Measurements from ENCODE around the gene OR8G5.

Gene OR8G5

DNA sequence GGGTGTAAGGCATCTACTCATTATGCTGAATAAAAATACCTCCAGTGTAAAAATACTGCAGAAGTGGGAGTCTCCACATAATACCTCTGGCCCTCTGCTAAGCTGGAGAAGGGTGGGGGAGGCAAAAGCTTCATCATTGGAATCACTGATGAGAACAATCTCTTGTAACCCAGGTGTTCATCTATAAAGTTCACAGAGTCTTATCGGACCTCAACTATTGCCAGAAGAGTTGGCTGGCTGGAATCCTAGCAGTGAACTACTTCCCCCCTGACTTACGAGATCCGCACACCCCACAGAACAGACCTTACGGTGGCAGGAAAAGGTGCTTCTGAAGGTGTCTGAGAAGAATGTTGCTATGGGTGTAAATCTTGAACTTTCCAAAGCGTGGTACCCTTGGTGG, 55.1 kb downstream of the OR8G5 start:
- H3K9me3 Mint-ChIP-seq = no peaks in the 10 kb centered on the region
- no peak overlapping the region for H3K27ac Mint-ChIP-seq
- no peak overlapping the region for H3K4me3 Mint-ChIP-seq
- H3K36me3 Mint-ChIP-seq (ENCODE audit: low read depth) = no peaks in the 10 kb centered on the region
- H3K27me3 Mint-ChIP-seq (ENCODE audit: low read depth) = no peaks in the 10 kb centered on the region
- H3K4me1 Mint-ChIP-seq (ENCODE audit: low read depth) = no peaks in the 10 kb centered on the region

DNA sequence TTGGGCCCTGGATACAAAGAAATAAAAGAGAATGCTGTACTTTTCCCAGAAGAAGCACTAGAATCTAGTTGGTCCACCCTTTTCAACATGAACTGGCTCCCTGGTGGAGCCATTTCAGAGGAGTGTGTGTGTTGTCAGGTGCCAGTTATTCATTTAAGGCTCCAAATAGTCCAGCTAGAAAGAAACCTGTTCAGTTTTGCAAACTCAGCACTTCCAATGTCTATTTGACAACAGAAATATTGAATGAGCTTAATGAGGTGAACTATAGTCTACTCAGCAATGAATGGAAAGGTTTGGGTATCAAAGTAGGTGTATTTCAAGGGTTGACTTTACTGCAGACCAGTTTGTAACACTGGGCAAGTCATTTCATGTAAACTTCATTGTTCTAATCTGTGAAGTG, 55.5 kb downstream of the OR8G5 start:
- Mint-ChIP-seq H3K4me1 (ENCODE audit: low read depth) (no peaks in the 10 kb centered on the region), H3K4me3 (no peak overlapping the region), H3K9me3 (no peaks in the 10 kb centered on the region), H3K27me3 (ENCODE audit: low read depth) (peaks cover 3% of the 10 kb centered on the region), H3K27ac (no peak overlapping the region), H3K36me3 (ENCODE audit: low read depth) (no peaks in the 10 kb centered on the region)

DNA sequence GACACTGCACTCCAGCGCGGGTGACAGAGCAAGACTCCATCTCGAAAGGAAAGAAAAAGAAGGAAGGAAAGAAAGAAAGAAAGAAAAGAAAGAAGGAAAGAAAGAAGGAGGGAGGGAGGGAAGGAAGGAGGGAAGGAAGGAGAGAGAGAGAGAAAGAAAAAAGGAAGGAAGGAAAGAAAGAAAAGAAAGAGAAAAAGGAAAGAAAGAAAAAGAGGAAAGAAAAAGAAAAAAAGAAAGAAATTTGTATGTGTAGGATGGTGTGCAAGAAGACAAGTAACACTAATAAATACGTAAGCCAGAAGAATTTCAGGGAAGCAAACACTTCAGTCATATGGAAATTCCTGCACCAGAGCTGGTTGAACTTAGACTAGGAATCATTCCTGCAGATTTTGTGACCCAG, 57.0 kb downstream of the OR8G5 start:
- Mint-ChIP-seq H3K4me1 (ENCODE audit: low read depth) (no peaks in the 10 kb centered on the region), H3K27ac (no peak overlapping the region)

DNA sequence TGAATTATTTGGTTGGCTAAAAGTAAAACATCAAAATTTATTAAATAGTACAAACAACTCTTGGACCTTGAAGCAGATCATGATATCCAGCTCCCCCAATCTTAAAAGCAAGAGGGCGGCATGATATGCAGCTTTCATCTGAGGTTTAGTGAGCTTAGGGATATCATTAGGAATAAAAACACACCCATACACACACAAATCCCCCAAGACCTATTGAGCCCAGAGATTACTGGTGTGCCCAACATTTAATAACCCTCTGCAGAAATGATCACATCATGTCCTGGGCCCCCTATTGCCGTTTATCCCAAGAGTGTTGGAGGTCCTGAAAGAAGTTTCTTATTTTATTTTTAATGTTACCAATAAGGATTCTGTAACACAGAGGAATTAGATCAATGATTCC, 57.7 kb downstream of the OR8G5 start, which contains the start of gene OR8D1:
Gene OR8D1 (minus strand): TSS at position 101 of the 400 bp plus-strand sequence. CDS start 3,183 bp downstream, outside the sequence.
- H3K36me3 Mint-ChIP-seq (ENCODE audit: low read depth) = no peaks in the 10 kb centered on the region
- peaks cover 3% of the 10 kb centered on the region for H3K27me3 Mint-ChIP-seq (ENCODE audit: low read depth)
- no peaks in the 10 kb centered on the region for H3K4me1 Mint-ChIP-seq (ENCODE audit: low read depth)
- H3K27ac Mint-ChIP-seq = no peak within 1 kb of the TSS
- no peaks in the 10 kb centered on the region for H3K9me3 Mint-ChIP-seq
- H3K4me3 Mint-ChIP-seq = no peak within 1 kb of the TSS

More for the DNA sequence above, 57.0 kb downstream of the OR8G5 start:
- H3K27me3 Mint-ChIP-seq (ENCODE audit: low read depth) = peaks cover 3% of the 10 kb centered on the region
- no peaks in the 10 kb centered on the region for H3K9me3 Mint-ChIP-seq
- H3K36me3 Mint-ChIP-seq (ENCODE audit: low read depth) = no peaks in the 10 kb centered on the region
- H3K4me3 Mint-ChIP-seq = no peak overlapping the region

GRCh38 chr11:124315052-124315451, 58.9 kb downstream of the OR8G5 start:
- Mint-ChIP-seq H3K4me1 (ENCODE audit: low read depth) (no peaks in the 10 kb centered on the region), H3K27ac (no peak overlapping the region), H3K4me3 (no peak overlapping the region), H3K27me3 (ENCODE audit: low read depth) (peaks cover 3% of the 10 kb centered on the region), H3K36me3 (ENCODE audit: low read depth) (no peaks in the 10 kb centered on the region), H3K9me3 (no peaks in the 10 kb centered on the region)
